KMS-11 (cell line): ENCODE results near the gene SSBP1.

ENCODE experiments used
- H2AFZ ChIP-seq: fragments of 200-600 bp; sonication (generic); 2 replicates; pipeline ENCODE4 v1.6.1; 2016; ENCODE audit warnings: antibody characterized with exemption, mixed run types, low read depth
- H3K27ac ChIP-seq: fragments of 200-600 bp; sonication (generic); 2 replicates; pipeline ENCODE4 v1.6.1; 2016; ENCODE audit warnings: mild to moderate bottlenecking, mixed run types
- H3K27me3 ChIP-seq: fragments of 200-600 bp; sonication (generic); 2 replicates; pipeline ENCODE4 v1.6.1; 2017; ENCODE audit warnings: mild to moderate bottlenecking, low read depth, mixed run types, moderate library complexity; ENCODE audit not compliant: insufficient read depth
- H3K36me3 ChIP-seq: fragments of 200-600 bp; sonication (generic); 2 replicates; pipeline ENCODE4 v1.6.1; 2017; ENCODE audit warnings: mild to moderate bottlenecking, mixed run types; ENCODE audit not compliant: insufficient read depth
- H3K4me1 ChIP-seq: fragments of 200-600 bp; sonication (generic); 2 replicates; pipeline ENCODE4 v1.6.1; 2016; ENCODE audit warnings: mild to moderate bottlenecking, low read depth, mixed run types; ENCODE audit not compliant: poor library complexity, severe bottlenecking
- H3K4me2 ChIP-seq: fragments of 200-600 bp; sonication (generic); 2 replicates; pipeline ENCODE4 v1.7.0; 2016; ENCODE audit warnings: mild to moderate bottlenecking, mixed run types
- H3K4me3 ChIP-seq: fragments of 200-600 bp; sonication (generic); IDR thresholded peaks from 2 replicates; pipeline ENCODE4 v1.6.1; 2017; ENCODE audit warnings: low read depth, low read length, mixed read lengths; ENCODE audit not compliant: insufficient read depth
- H3K79me2 ChIP-seq: fragments of 200-600 bp; sonication (generic); 2 replicates; pipeline ENCODE4 v1.6.1; 2016; ENCODE audit warnings: low read depth, mixed run types; ENCODE audit not compliant: insufficient read depth
- H3K9ac ChIP-seq: fragments of 200-600 bp; sonication (generic); 2 replicates; pipeline ENCODE4 v1.6.1; 2016; ENCODE audit warnings: mild to moderate bottlenecking, mixed run types
- H4K20me1 ChIP-seq: fragments of 200-600 bp; sonication (generic); 2 replicates; pipeline ENCODE4 v1.6.1; 2016; ENCODE audit warnings: mild to moderate bottlenecking, mixed run types; ENCODE audit not compliant: insufficient read depth
- TF ChIP-seq, protein P1 (sequence below): fragments of 200-600 bp; sonication (generic); conservative IDR thresholded peaks from 2 replicates; pipeline ENCODE4 v1.6.1; 2017; ENCODE audit warnings: low read depth, mild to moderate bottlenecking, antibody characterized with exemption, low read length, moderate library complexity, mixed read lengths

SSBP1 gene

DNA sequence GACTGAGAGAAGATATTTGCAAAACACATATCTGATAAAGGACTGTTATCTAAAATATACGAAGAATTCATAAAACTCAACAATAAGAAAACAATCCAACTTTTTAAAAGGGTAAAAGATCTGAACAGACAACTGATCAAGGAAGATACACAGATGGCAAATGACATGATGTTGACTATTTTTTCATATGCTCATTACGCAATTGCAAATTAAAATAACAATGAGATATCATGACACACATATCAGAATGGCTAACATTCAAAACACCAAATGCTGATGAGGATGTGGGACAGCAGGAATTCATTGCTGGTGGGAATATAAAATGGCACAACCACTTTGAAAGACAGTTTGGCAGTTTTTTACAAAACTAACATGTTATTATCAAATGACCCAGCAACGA lies 45.1 kb upstream of the SSBP1 start:
- no peaks in the 10 kb centered on the region for H4K20me1 ChIP-seq
- H3K36me3 ChIP-seq = no peaks in the 10 kb centered on the region
- H3K27ac ChIP-seq = no peak overlapping the region
- no peak overlapping the region for H3K4me2 ChIP-seq
- TF ChIP-seq, protein P1, sequence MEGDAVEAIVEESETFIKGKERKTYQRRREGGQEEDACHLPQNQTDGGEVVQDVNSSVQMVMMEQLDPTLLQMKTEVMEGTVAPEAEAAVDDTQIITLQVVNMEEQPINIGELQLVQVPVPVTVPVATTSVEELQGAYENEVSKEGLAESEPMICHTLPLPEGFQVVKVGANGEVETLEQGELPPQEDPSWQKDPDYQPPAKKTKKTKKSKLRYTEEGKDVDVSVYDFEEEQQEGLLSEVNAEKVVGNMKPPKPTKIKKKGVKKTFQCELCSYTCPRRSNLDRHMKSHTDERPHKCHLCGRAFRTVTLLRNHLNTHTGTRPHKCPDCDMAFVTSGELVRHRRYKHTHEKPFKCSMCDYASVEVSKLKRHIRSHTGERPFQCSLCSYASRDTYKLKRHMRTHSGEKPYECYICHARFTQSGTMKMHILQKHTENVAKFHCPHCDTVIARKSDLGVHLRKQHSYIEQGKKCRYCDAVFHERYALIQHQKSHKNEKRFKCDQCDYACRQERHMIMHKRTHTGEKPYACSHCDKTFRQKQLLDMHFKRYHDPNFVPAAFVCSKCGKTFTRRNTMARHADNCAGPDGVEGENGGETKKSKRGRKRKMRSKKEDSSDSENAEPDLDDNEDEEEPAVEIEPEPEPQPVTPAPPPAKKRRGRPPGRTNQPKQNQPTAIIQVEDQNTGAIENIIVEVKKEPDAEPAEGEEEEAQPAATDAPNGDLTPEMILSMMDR = no peak
- no peaks in the 10 kb centered on the region; the same call in 1 of the 2 replicates for H3K79me2 ChIP-seq
- H3K4me3 ChIP-seq = no peak overlapping the region
- no peaks in the 10 kb centered on the region for H3K27me3 ChIP-seq
- H3K9ac ChIP-seq = no peak overlapping the region
- H3K4me1 ChIP-seq = peaks cover 14% of the 10 kb centered on the region
- no peak overlapping the region for H2AFZ ChIP-seq

DNA sequence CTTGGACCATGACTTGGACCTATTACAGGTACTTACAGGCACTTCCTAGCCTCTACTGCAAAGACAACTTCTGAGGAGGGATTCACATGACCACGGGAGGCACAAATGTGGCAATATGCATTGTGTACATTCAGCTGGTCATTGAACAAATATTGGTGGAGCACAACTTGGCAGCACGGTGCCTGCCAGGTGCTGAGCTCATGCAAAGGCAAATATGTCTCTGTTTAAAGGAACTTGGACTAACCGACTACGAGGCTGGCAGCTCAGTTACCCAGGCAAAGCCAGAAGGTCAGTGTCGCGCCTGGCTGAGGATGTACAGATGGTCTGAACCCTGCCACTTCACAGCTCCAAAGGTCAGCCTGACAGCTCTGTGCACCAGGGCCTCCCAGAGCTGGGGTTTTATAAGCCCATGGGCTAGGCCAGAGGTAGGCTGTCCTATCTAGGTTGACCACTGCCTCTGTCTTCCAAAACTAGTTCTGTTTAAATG lies 42.3 kb upstream of the SSBP1 start:
- H2AFZ ChIP-seq = no peak overlapping the region
- TF ChIP-seq, protein P1 = no peak
- no peaks in the 10 kb centered on the region for H3K36me3 ChIP-seq
- H3K27ac ChIP-seq = no peak overlapping the region
- H3K4me1 ChIP-seq = peaks cover 22% of the 10 kb centered on the region
- no peaks in the 10 kb centered on the region for H4K20me1 ChIP-seq
- no peaks in the 10 kb centered on the region for H3K27me3 ChIP-seq
- H3K9ac ChIP-seq = no peak overlapping the region
- H3K79me2 ChIP-seq = no peaks in the 10 kb centered on the region; the same call in 1 of the 2 replicates
- H3K4me3 ChIP-seq = no peak overlapping the region
- H3K4me2 ChIP-seq = no peak overlapping the region

DNA sequence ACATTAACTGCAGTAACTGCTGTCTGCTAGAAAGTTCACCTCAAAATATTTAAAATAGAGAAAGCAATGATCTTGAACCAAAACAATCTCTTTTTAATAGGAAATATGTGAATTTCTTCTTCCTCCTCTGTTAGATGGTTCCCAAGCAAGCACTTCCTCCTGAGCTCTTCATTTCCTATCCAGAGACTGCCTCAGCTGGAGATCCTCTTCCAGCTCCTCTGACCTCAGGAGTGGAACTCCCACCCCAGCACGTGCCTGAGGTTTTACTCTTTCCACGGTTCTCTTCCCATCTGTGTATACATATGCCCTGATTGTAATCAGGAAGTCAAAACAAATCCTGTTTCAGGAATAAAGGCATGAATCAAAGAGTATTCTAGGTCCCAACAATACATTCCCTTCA lies 41.8 kb upstream of the SSBP1 start:
- no peaks in the 10 kb centered on the region for H3K36me3 ChIP-seq
- H3K4me3 ChIP-seq = no peak overlapping the region
- H3K79me2 ChIP-seq = no peaks in the 10 kb centered on the region; the same call in 1 of the 2 replicates
- TF ChIP-seq, protein P1 = no peak
- H3K9ac ChIP-seq = no peak overlapping the region
- no peaks in the 10 kb centered on the region for H3K27me3 ChIP-seq
- H2AFZ ChIP-seq = no peak overlapping the region
- H3K4me2 ChIP-seq = no peak overlapping the region
- H3K27ac ChIP-seq = no peak overlapping the region
- H4K20me1 ChIP-seq = no peaks in the 10 kb centered on the region
- H3K4me1 ChIP-seq = peaks cover 22% of the 10 kb centered on the region

- H3K27me3 ChIP-seq = no peaks in the 10 kb centered on the region
- no peak overlapping the region for H3K4me2 ChIP-seq
- no peak overlapping the region for H3K27ac ChIP-seq
- TF ChIP-seq, protein P1 = no peak
- no peaks in the 10 kb centered on the region for H4K20me1 ChIP-seq
- no peaks in the 10 kb centered on the region; the same call in 1 of the 2 replicates for H3K79me2 ChIP-seq
- H3K4me1 ChIP-seq = peaks cover 22% of the 10 kb centered on the region
- no peak overlapping the region for H2AFZ ChIP-seq
- no peaks in the 10 kb centered on the region for H3K36me3 ChIP-seq
- no peak overlapping the region for H3K9ac ChIP-seq
- no peak overlapping the region for H3K4me3 ChIP-seq
Measured at GRCh38 chr7:141697211-141697871, 40.8 kb upstream of the SSBP1 start.
